ENCODE results near the gene VIM. TPM values are rescaled to one million over a fixed set of nuclear protein-coding genes. Genes with fewer than 3 reads are reported as not detected.
A peak's percentile ranks its signal among the peaks of the same experiment; 100 is the strongest.

Gene VIM
- total RNA-seq, 2 donors from 2014 or later, result 1,022 to 1,600 TPM

- peaks cover 46% of the 10 kb centered on the region for H3K36me3 ChIP-seq
- TF ChIP-seq, protein P1, sequence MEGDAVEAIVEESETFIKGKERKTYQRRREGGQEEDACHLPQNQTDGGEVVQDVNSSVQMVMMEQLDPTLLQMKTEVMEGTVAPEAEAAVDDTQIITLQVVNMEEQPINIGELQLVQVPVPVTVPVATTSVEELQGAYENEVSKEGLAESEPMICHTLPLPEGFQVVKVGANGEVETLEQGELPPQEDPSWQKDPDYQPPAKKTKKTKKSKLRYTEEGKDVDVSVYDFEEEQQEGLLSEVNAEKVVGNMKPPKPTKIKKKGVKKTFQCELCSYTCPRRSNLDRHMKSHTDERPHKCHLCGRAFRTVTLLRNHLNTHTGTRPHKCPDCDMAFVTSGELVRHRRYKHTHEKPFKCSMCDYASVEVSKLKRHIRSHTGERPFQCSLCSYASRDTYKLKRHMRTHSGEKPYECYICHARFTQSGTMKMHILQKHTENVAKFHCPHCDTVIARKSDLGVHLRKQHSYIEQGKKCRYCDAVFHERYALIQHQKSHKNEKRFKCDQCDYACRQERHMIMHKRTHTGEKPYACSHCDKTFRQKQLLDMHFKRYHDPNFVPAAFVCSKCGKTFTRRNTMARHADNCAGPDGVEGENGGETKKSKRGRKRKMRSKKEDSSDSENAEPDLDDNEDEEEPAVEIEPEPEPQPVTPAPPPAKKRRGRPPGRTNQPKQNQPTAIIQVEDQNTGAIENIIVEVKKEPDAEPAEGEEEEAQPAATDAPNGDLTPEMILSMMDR (IDR thresholded peaks at IDR 0.05), result no peak
- H3K4me1 ChIP-seq, result peaks cover 0 to 33% of the 10 kb centered on the region in 2 donors
- no peak for DNase-seq (ENCODE audit: low spot score)
- H3K27me3 ChIP-seq, result no peaks in the 10 kb centered on the region
- no peaks in the 10 kb centered on the region for H3K9me3 ChIP-seq
- H3K27ac ChIP-seq, result peak overlapping the region in 1 of 2 donors; percentile 48
- no peak overlapping the region for H3K4me3 ChIP-seq
These were observed 9.9 kb downstream of the VIM start for GRCh38 chr10:17237915-17238444.

DNA sequence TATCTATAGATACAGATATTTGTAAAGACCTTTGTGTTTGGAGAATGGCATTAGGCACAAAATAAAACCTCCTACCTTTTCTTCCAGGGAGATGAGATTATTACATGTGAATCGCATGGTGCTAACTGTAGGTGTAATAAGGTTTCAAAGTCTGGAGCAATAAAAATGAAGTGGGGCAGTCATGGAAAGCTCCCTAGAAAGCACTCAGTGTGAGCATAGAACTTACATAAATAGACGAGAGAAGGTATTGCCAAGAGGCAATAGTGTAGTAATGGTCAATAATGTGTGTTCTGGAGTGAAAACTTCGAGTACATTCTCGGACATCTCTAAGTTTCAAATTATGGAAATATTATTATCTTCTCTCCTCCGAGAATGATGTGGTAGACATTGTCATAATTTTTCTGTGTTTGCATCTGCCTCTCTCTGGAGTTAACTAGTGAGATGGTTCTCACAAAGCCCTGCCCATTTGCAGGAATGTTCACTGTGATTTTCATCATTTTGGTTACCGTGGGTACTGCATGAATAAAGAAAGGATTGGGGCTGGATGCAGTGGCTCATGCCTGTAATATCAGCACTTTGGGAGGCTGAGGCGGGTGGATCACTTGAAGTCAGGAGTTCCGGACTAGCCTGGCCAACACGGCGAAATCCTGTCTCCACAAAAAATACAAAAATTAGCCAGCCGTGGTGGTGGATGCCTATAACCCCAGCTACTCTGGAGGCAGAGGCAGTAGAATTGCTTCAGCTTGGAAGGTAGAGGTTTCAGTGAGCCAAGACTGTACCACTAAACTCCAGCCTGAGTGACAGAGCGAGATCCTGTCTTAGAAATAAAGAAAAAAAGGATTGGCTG, 10.6 kb downstream of the VIM start:
- Histone ChIP-seq H3K4me3 (no peak overlapping the region), H3K36me3 (peaks cover 39% of the 10 kb centered on the region), H3K27me3 (no peaks in the 10 kb centered on the region), H3K27ac (peak overlapping the region; percentile 18 to 48), H3K4me1 (peaks cover 0 to 26% of the 10 kb centered on the region in 2 donors), H3K9me3 (no peaks in the 10 kb centered on the region)
- DNase-seq (ENCODE audit: low spot score), result peak; percentile 80
- TF ChIP-seq, protein P1 (IDR thresholded peaks at IDR 0.05), result no peak

- Histone ChIP-seq H3K4me1 (peaks cover 0 to 18% of the 10 kb centered on the region in 2 donors), H3K9me3 (no peaks in the 10 kb centered on the region), H3K4me3 (no peak overlapping the region), H3K36me3 (peaks cover 30% of the 10 kb centered on the region), H3K27me3 (no peaks in the 10 kb centered on the region), H3K27ac (peak overlapping the region in 1 of 2 donors; percentile 18)
- DNase-seq (ENCODE audit: low spot score), result no peak
- TF ChIP-seq, protein P1 (IDR thresholded peaks at IDR 0.05), result no peak
These were observed 11.5 kb downstream of the VIM start for GRCh38 chr10:17239345-17240085.

GRCh38 chr10:17240096-17240495, 12.1 kb downstream of the VIM start:
- H3K27ac ChIP-seq, result no peak overlapping the region
- no peaks in the 10 kb centered on the region for H3K9me3 ChIP-seq
- H3K4me1 ChIP-seq, result peaks cover 0 to 12% of the 10 kb centered on the region in 2 donors
- TF ChIP-seq, protein P1 (IDR thresholded peaks at IDR 0.05), result no peak
- peaks cover 24% of the 10 kb centered on the region for H3K36me3 ChIP-seq
- no peaks in the 10 kb centered on the region for H3K27me3 ChIP-seq
- H3K4me3 ChIP-seq, result no peak overlapping the region
- DNase-seq (ENCODE audit: low spot score), result no peak

DNA sequence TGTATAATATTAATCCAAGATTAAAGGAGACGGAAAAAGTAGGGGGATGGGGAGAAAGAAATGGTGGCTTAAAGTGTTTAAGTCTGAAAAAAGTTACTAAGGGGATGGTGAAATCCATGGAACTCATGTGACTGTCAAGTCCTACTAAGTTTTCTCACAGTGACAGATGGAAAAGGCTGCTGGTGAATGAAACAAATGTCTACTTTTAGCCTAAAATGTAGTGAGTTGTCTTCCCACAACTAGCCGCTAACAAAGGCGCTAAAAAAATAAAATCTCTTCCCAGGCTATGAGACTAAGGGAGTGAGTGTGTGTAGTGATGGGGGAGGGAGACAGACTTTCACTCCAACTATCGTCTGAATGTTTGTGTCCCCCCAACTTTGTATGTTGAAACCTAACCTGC, 12.6 kb downstream of the VIM start:
- H3K27me3 ChIP-seq, result no peaks in the 10 kb centered on the region
- no peak for DNase-seq (ENCODE audit: low spot score)
- H3K4me1 ChIP-seq, result peaks cover 0 to 7% of the 10 kb centered on the region in 2 donors
- peaks cover 19% of the 10 kb centered on the region for H3K36me3 ChIP-seq
- TF ChIP-seq, protein P1 (IDR thresholded peaks at IDR 0.05), result no peak
- no peak overlapping the region for H3K4me3 ChIP-seq
- H3K9me3 ChIP-seq, result no peaks in the 10 kb centered on the region
- H3K27ac ChIP-seq, result no peak overlapping the region
